Smooth muscle cell (in vitro differentiated cells): Measurements from ENCODE around the gene CAMK2A. TPM values are rescaled to one million over a fixed set of nuclear protein-coding genes. Genes with fewer than 3 reads are reported as not detected.
A peak's percentile ranks its signal among the peaks of the same experiment; 100 is the strongest.

ENCODE experiments used
- DNase-seq: peaks from one replicate; lab custom pipeline; 2025; ENCODE audit not compliant: unreplicated experiment; lab: John Stamatoyannopoulos, UW
- H2AFZ ChIP-seq: fragments of 200-600 bp; sonication (generic); 2 replicates; pipeline ENCODE4 v1.6.0; 2016; ENCODE audit warnings: antibody characterized with exemption, low read depth, mild to moderate bottlenecking
- H3F3A ChIP-seq: fragments of 200-600 bp; sonication (generic); 2 replicates; pipeline ENCODE4 v1.6.0; 2017; ENCODE audit warnings: antibody characterized with exemption, low read depth
- H3K27ac ChIP-seq: fragments of 200-600 bp; sonication (generic); 2 replicates; pipeline ENCODE4 v1.5.1; 2016; ENCODE audit warnings: low read depth, mild to moderate bottlenecking
- H3K27me3 ChIP-seq: fragments of 200-600 bp; sonication (generic); 2 replicates; pipeline ENCODE4 v1.6.1; 2016; ENCODE audit warnings: low read depth, mild to moderate bottlenecking
- H3K36me3 ChIP-seq: fragments of 200-600 bp; sonication (generic); 2 replicates; pipeline ENCODE4 v1.5.1; 2016; ENCODE audit warnings: low read depth
- H3K4me1 ChIP-seq: fragments of 200-600 bp; sonication (generic); 2 replicates; pipeline ENCODE4 v1.5.1; 2016; ENCODE audit warnings: low read depth
- H3K4me2 ChIP-seq: fragments of 200-600 bp; sonication (generic); 2 replicates; pipeline ENCODE4 v1.6.0; 2016; ENCODE audit warnings: mild to moderate bottlenecking
- H3K4me3 ChIP-seq: fragments of 200-600 bp; sonication (generic); 2 replicates; pipeline ENCODE4 v1.5.1; 2016; ENCODE audit warnings: mild to moderate bottlenecking
- H3K79me2 ChIP-seq: fragments of 200-600 bp; sonication (generic); 2 replicates; pipeline ENCODE4 v1.6.0; 2016; ENCODE audit warnings: low read depth, mild to moderate bottlenecking
- H3K9ac ChIP-seq: fragments of 200-600 bp; sonication (generic); 2 replicates; pipeline ENCODE4 v1.6.0; 2016; ENCODE audit warnings: low read depth
- H3K9me3 ChIP-seq: fragments of 200-600 bp; sonication (generic); replicated peaks from 2 replicates; pipeline ENCODE4 v1.5.1; 2016; ENCODE audit warnings: low read depth
- H4K20me1 ChIP-seq: fragments of 200-600 bp; sonication (generic); 2 replicates; pipeline ENCODE4 v1.6.0; 2016; ENCODE audit warnings: low read depth
- WGBS: methylation state at CpG from one replicate; pipeline ENCODE4 v1.1.7; 2016; ENCODE audit warnings: low lambda C conversion rate; 5-methylcytosine and 5-hydroxymethylcytosine counted together
- polyA plus RNA-seq: library from polyadenylated mRNA; unstranded; fragments of >200 nt; fragmentation: Nextera tagmentation; extraction: Ambion mirVana; gene quantifications from 2 replicates; pipeline ENCODE4 v1.2.1, GENCODE V29; 2016
- total RNA-seq: library from RNA; depleted of rRNA; stranded (reverse); fragments of >200 nt; gene quantifications from 2 replicates; pipeline ENCODE4 v1.2.3, GENCODE V29; 2014
- TF ChIP-seq, protein P1 (sequence below): fragments of 200-600 bp; sonication (generic); IDR thresholded peaks from 2 replicates; pipeline ENCODE4 v1.5.1; 2017; ENCODE audit warnings: borderline replicate concordance, mild to moderate bottlenecking, antibody characterized with exemption; ENCODE audit not compliant: insufficient read depth, poor library complexity, severe bottlenecking

The CAMK2A gene
- total and polyA plus RNA-seq, 2 experiments from 2014 or later: 0.83 to 1.6 TPM

DNA sequence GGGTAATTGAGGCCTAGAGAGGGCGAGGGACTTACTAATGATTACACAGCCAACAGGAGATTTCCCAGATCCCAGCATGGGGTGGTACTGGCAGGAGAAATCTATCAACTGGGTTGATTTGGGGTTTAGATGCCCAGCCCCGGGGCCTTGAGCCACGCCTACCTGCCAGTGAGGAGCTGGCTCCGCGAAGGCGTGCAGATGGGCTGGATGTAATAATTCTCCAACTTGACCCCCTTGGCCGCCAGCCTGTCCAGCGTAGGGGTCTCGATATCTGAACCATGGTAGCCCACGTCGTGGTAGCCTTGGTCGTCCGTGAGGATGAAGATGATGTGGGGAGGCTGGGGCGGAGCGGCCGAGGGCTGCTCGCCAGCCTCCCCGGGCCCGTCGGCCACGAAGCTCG lies 12.3 kb upstream of the CAMK2A start:
- TF ChIP-seq, protein P1, sequence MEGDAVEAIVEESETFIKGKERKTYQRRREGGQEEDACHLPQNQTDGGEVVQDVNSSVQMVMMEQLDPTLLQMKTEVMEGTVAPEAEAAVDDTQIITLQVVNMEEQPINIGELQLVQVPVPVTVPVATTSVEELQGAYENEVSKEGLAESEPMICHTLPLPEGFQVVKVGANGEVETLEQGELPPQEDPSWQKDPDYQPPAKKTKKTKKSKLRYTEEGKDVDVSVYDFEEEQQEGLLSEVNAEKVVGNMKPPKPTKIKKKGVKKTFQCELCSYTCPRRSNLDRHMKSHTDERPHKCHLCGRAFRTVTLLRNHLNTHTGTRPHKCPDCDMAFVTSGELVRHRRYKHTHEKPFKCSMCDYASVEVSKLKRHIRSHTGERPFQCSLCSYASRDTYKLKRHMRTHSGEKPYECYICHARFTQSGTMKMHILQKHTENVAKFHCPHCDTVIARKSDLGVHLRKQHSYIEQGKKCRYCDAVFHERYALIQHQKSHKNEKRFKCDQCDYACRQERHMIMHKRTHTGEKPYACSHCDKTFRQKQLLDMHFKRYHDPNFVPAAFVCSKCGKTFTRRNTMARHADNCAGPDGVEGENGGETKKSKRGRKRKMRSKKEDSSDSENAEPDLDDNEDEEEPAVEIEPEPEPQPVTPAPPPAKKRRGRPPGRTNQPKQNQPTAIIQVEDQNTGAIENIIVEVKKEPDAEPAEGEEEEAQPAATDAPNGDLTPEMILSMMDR: no peak
- H3K27ac ChIP-seq: peak overlapping the region; percentile 96
- peaks cover 47% of the 10 kb centered on the region for H3F3A ChIP-seq
- no peaks in the 10 kb centered on the region for H3K27me3 ChIP-seq
- peak overlapping the region; percentile 58 for H3K4me3 ChIP-seq
- no peak for DNase-seq
- peaks cover 7% of the 10 kb centered on the region for H4K20me1 ChIP-seq
- H3K4me2 ChIP-seq: peak overlapping the region; percentile 88
- peaks cover 42% of the 10 kb centered on the region for H3K4me1 ChIP-seq
- no peaks in the 10 kb centered on the region for H3K36me3 ChIP-seq
- peaks cover 16% of the 10 kb centered on the region for H3K79me2 ChIP-seq
- peak overlapping the region; percentile 83 for H2AFZ ChIP-seq
- no peaks in the 10 kb centered on the region for H3K9me3 ChIP-seq
- WGBS: 22% methylated on average over 22 of the region's 22 CpGs
- peak overlapping the region; percentile 69 for H3K9ac ChIP-seq

DNA sequence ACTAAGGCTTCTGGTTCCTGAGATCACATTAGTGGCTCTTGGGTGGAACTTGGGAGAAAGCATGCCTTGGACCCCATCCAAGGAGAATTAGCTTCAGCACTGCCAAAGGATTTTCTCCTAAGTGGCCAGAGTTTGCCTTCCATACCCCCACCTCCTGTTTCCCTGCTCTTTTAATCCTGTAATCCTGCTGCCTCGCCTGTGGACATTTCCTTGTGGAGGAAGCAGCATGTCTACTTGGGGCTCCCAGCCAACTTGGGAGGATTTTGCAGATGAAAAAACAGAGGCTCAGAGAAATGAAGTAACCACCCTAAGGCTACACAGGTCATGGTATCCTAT lies 11.6 kb upstream of the CAMK2A start:
- peaks cover 15% of the 10 kb centered on the region for H4K20me1 ChIP-seq
- H3K4me3 ChIP-seq: peak overlapping the region; percentile 58
- no peaks in the 10 kb centered on the region for H3K9me3 ChIP-seq
- H3K4me2 ChIP-seq: peak overlapping the region; percentile 88
- peaks cover 16% of the 10 kb centered on the region for H3K79me2 ChIP-seq
- H3K27ac ChIP-seq: peak overlapping the region; percentile 96
- no peaks in the 10 kb centered on the region for H3K27me3 ChIP-seq
- no peak overlapping the region for H3K9ac ChIP-seq
- DNase-seq: no peak
- TF ChIP-seq, protein P1: no peak
- peaks cover 47% of the 10 kb centered on the region for H3F3A ChIP-seq
- H3K4me1 ChIP-seq: peaks cover 42% of the 10 kb centered on the region
- H2AFZ ChIP-seq: no peak overlapping the region
- H3K36me3 ChIP-seq: no peaks in the 10 kb centered on the region
- 11% methylated on average over 1 of the region's 1 CpG for WGBS

DNA sequence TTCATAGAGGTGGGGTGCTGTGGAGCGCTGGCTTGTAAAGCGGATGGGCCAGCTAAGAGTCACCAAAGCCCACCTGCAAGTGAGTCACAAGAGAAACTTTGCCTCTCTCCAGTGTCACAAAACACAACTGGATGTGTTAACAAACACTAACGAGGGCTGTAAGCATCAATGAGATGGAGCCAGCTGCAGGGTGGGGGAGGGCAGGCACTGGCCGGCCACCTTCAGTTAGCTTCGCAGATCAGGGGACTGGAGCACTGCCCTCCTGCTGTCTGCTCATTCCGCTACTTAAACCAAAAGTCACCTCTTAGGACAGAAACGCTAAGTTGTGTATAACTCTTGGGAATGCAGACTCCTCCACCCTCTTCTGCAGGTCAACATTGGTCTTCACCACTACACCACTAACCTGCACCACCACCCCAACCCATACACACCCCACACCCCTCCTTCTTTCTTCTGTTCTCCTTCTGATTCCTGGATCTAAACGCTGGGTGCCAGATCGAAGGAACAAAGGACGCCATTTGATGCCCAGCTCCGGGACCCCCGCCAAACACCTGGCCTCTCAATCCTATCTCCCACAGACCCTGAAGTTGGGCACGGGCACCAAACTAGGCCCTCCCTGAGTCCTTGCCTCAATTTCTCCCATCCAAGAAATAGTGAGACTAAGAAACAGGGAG lies 11.1 kb upstream of the CAMK2A start:
- Histone ChIP-seq H2AFZ (no peak overlapping the region), H3K79me2 (peaks cover 16% of the 10 kb centered on the region), H3K4me3 (peak overlapping the region; percentile 58), H3K27ac (peak overlapping the region; percentile 96), H3K9ac (peak overlapping the region; percentile 80), H3K27me3 (no peaks in the 10 kb centered on the region), H4K20me1 (peaks cover 17% of the 10 kb centered on the region), H3F3A (peaks cover 44% of the 10 kb centered on the region), H3K4me1 (peaks cover 42% of the 10 kb centered on the region), H3K9me3 (no peaks in the 10 kb centered on the region), H3K36me3 (no peaks in the 10 kb centered on the region), H3K4me2 (peak overlapping the region; percentile 88)
- WGBS: 73% methylated on average over 13 of the region's 13 CpGs
- DNase-seq: no peak
- TF ChIP-seq, protein P1: no peak

DNA sequence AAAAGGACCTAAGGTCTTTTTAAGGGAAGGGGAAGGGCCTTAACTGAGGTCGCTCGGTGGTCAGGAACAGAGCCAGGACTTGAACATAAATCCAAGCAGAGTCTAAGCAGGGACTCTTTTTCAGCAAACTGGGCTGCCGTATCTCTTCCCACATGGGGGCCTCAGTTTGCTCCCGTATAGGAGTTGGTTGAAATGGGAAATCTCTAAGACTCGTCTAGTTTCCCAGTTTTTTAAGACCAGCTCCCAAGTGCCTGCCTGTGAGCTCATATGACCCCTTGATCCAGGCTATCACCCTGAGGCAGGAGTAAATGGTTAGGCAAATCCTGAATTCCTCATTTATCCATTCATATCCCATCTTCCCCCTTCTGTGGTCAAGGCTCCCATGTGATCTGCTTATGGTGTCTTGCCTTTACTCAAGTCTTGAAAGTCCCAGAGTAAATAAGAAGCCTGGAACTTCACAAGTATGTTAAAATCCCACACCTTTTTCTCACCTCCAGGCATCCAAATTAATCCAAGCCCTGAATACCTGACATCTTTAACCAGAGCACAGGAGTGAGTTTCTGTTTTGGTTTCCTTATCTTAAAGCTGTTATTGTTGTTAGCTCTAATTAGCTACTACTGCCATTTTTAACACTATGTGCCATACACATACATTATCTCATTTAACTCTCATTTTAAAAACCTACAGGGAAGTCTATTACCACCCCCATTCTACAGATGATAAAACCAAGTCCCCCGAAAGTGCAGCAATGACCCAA lies 10.2 kb upstream of the CAMK2A start:
- H3K9ac ChIP-seq: peak overlapping the region; percentile 80
- peaks cover 20% of the 10 kb centered on the region for H4K20me1 ChIP-seq
- H3K4me2 ChIP-seq: peak overlapping the region; percentile 88
- no peaks in the 10 kb centered on the region for H3K36me3 ChIP-seq
- H3K79me2 ChIP-seq: peaks cover 20% of the 10 kb centered on the region
- H3K27ac ChIP-seq: peak overlapping the region; percentile 96
- peak overlapping the region; percentile 58 for H3K4me3 ChIP-seq
- no peak for DNase-seq
- H3F3A ChIP-seq: peaks cover 40% of the 10 kb centered on the region
- WGBS: 29% methylated on average over 6 of the region's 6 CpGs
- H3K27me3 ChIP-seq: no peaks in the 10 kb centered on the region
- H2AFZ ChIP-seq: no peak overlapping the region
- peaks cover 42% of the 10 kb centered on the region for H3K4me1 ChIP-seq
- TF ChIP-seq, protein P1: no peak
- H3K9me3 ChIP-seq: no peaks in the 10 kb centered on the region
